HCT116 (cell line): ENCODE measurements around the gene ATN1. TPM values are rescaled to one million over a fixed set of nuclear protein-coding genes. Genes with fewer than 3 reads are reported as not detected.

Experiments
- ATAC-seq: fragments of 200-7000 bp; cut with Tn5 transposase; 2 replicates; pipeline ENCODE4 v1.9.1; 2020; ENCODE audit warnings: mild to moderate bottlenecking, moderate library complexity
- BruUV-seq: library from RNA; stranded (reverse); fragments of 400-500 nt; replicated peaks from 2 replicates; lab custom pipeline; 2021; lab: Mats Ljungman, UMichigan
- CTCF ChIA-PET: fragments of 300-600 bp; sonication (Branson Sonifier 250); formaldehyde crosslinking; loops from one replicate; lab custom pipeline; 2021; ENCODE audit warnings: antibody characterized with exemption; lab: Charles Lee
- POLR2A ChIA-PET: fragments of 300-600, 350-600 bp; sonication (Branson Sonifier 250); formaldehyde crosslinking; loops from one replicate; lab custom pipeline; 2021; ENCODE audit warnings: antibody characterized with exemption; lab: Charles Lee
- RAD21 ChIA-PET, 2 experiments: fragments of 300-600 bp; sonication (Branson Sonifier 250); formaldehyde crosslinking; loops; one replicate each; lab custom pipeline; 2023; ENCODE audit warnings: low total read pairs in 2 of 2; ENCODE audit not compliant: uncharacterized antibody in 2 of 2, unreplicated experiment in 2 of 2, low non-redundant PET in 1 of 2; lab: Charles Lee
- DNase-seq: peaks from one replicate; pipeline ENCODE4 v3.0.0-alpha.2; 2010; ENCODE audit warnings: low read depth, low spot score
- H2AFZ ChIP-seq: fragments of 200-600 bp; shearing (Covaris generic), sonication (generic); 2 replicates; pipeline ENCODE4 v1.6.1; 2017; ENCODE audit warnings: low read depth, mixed run types, mixed read lengths, antibody characterized with exemption, low read length; ENCODE audit not compliant: poor library complexity, severe bottlenecking
- H3K27ac ChIP-seq: 2 replicates; pipeline ENCODE4 v1.5.1; 2012; ENCODE audit warnings: low read depth, low read length
- H3K27me3 ChIP-seq: fragments of 200-600 bp; sonication (generic); 2 replicates; pipeline ENCODE4 v1.6.1; 2016; ENCODE audit warnings: mixed run types, low read length, mixed read lengths; ENCODE audit not compliant: insufficient read depth
- H3K36me3 ChIP-seq, 2 experiments: fragments of 200-500 bp in 1 of 2; fragments of 200-600 bp in 1 of 2; sonication (Bioruptor generic) in 1 of 2; sonication (generic) in 1 of 2; 2 replicates each; pipeline versions ENCODE4 v1.5.1 to v1.6.1; 2014 to 2016; ENCODE audit warnings: low read length in 2 of 2, inconsistent platforms in 1 of 2, mixed read lengths in 1 of 2, mixed run types in 1 of 2; ENCODE audit not compliant: insufficient read depth in 2 of 2, control insufficient read depth in 1 of 2
- H3K4me1 ChIP-seq, 2 experiments: fragments of 200-600 bp in 1 of 2; sonication (generic) in 1 of 2; 2 replicates each; pipeline versions ENCODE4 v1.5.1 to v1.6.1; 2012 to 2017; ENCODE audit warnings: low read length in 2 of 2, inconsistent platforms in 1 of 2, mild to moderate bottlenecking in 1 of 2, mixed read lengths in 1 of 2, mixed run types in 1 of 2, moderate library complexity in 1 of 2; ENCODE audit not compliant: insufficient read depth in 2 of 2, control insufficient read depth in 1 of 2
- H3K4me2 ChIP-seq: fragments of 200-600 bp; sonication (generic); 2 replicates; pipeline ENCODE4 v1.6.1; 2017; ENCODE audit warnings: mixed run types, low read length, mixed read lengths
- H3K4me3 ChIP-seq, 2 experiments: fragments of 200-600 bp in 1 of 2; sonication (generic) in 1 of 2; replicated peaks in 1 of 2; 2 replicates each; pipeline ENCODE4 v1.5.1; 2011 to 2016; ENCODE audit warnings: low read length in 2 of 2, control low read depth in 1 of 2, low read depth in 1 of 2, mild to moderate bottlenecking in 1 of 2, mixed read lengths in 1 of 2, mixed run types in 1 of 2
- H3K79me2 ChIP-seq: fragments of 200-600 bp; sonication (generic); 2 replicates; pipeline ENCODE4 v1.6.1; 2017; ENCODE audit warnings: mild to moderate bottlenecking, mixed run types, low read length, moderate library complexity, mixed read lengths; ENCODE audit not compliant: insufficient read depth
- H3K9ac ChIP-seq: fragments of 200-600 bp; sonication (generic); 2 replicates; pipeline ENCODE4 v1.6.1; 2016; ENCODE audit warnings: low read length, mixed read lengths
- H3K9me2 ChIP-seq: fragments of 200-600 bp; sonication (generic), shearing (Covaris generic); 2 replicates; pipeline ENCODE4 v1.6.1; 2017; ENCODE audit warnings: mixed run types, mild to moderate bottlenecking, moderate library complexity; ENCODE audit not compliant: insufficient read depth
- H3K9me3 ChIP-seq, 2 experiments: fragments of 200-500 bp in 1 of 2; fragments of 200-600 bp in 1 of 2; sonication (Bioruptor generic) in 1 of 2; sonication (generic) in 1 of 2; 2 replicates each; pipeline ENCODE4 v1.6.1; 2014 to 2017; ENCODE audit warnings: low read length in 2 of 2, mixed read lengths in 2 of 2, inconsistent platforms in 1 of 2, low read depth in 1 of 2, mild to moderate bottlenecking in 1 of 2, mixed run types in 1 of 2, moderate library complexity in 1 of 2; ENCODE audit not compliant: control insufficient read depth in 1 of 2, insufficient read depth in 1 of 2
- H4K20me1 ChIP-seq: fragments of 200-600 bp; sonication (generic), shearing (Covaris generic); 2 replicates; pipeline ENCODE4 v1.6.1; 2017; ENCODE audit warnings: mixed run types, mild to moderate bottlenecking, moderate library complexity; ENCODE audit not compliant: insufficient read depth
- CTCF ChIP-seq, 3 experiments: fragments of 200-600 bp in 1 of 3; sonication (generic) in 1 of 3; IDR thresholded peaks in 2 of 3; conservative IDR thresholded peaks in 1 of 3; 2 replicates each; pipeline ENCODE4 v1.5.1; 2012 to 2017; ENCODE audit warnings: low read depth in 2 of 3, low read length in 2 of 3, antibody characterized with exemption in 1 of 3, borderline replicate concordance in 1 of 3, control low read depth in 1 of 3, mild to moderate bottlenecking in 1 of 3, mixed read lengths in 1 of 3, mixed run types in 1 of 3, moderate library complexity in 1 of 3; ENCODE audit not compliant: insufficient read depth in 1 of 3
- EGR1 ChIP-seq: IDR thresholded peaks from 2 replicates; pipeline ENCODE4 v1.6.1; 2012; ENCODE audit warnings: low read depth
- FOSL1 ChIP-seq: IDR thresholded peaks from 2 replicates; pipeline ENCODE4 v1.6.1; 2012; ENCODE audit warnings: low read depth
- JUND ChIP-seq: IDR thresholded peaks from 2 replicates; pipeline ENCODE4 v1.6.1; 2012
- MAX ChIP-seq: IDR thresholded peaks from 2 replicates; pipeline ENCODE4 v1.6.1; 2012
- POLR2A ChIP-seq: IDR thresholded peaks from 2 replicates; pipeline ENCODE4 v1.7.0; 2011; ENCODE audit warnings: borderline replicate concordance; ENCODE audit not compliant: insufficient read depth, insufficient read length; ENCODE audit errors: extremely low read depth
- POLR2AphosphoS5 ChIP-seq: IDR thresholded peaks from 2 replicates; pipeline ENCODE4 v1.6.1; 2011; ENCODE audit warnings: mild to moderate bottlenecking, low read depth, low read length, moderate library complexity
- REST ChIP-seq: IDR thresholded peaks from 2 replicates; pipeline ENCODE4 v1.6.1; 2012; ENCODE audit warnings: low read depth
- SIN3A ChIP-seq: IDR thresholded peaks from 2 replicates; pipeline ENCODE4 v1.6.1; 2012; ENCODE audit warnings: low read depth
- SP1 ChIP-seq: IDR thresholded peaks from 2 replicates; pipeline ENCODE4 v1.6.1; 2012; ENCODE audit warnings: low read depth
- SRF ChIP-seq: IDR thresholded peaks from 2 replicates; pipeline ENCODE4 v1.6.1; 2012; ENCODE audit warnings: low read depth
- TCF7L2 ChIP-seq: IDR thresholded peaks from 2 replicates; pipeline ENCODE4 v1.7.0; 2011; ENCODE audit warnings: borderline replicate concordance, inconsistent platforms; ENCODE audit not compliant: insufficient read depth, insufficient read length; ENCODE audit errors: extremely low read depth
- YY1 ChIP-seq: IDR thresholded peaks from 2 replicates; pipeline ENCODE4 v1.6.1; 2011; ENCODE audit warnings: low read length, low read depth, moderate library complexity, mild to moderate bottlenecking; ENCODE audit not compliant: insufficient replicate concordance; ENCODE audit errors: extremely low read depth
- ZFX ChIP-seq: fragments of 450-650 bp; IDR thresholded peaks from 2 replicates; pipeline ENCODE4 v1.6.1; 2017
- intact Hi-C: fragments of 100-400 bp; cut with micrococcal nuclease; formaldehyde crosslinking; loops from 2 replicates; pipeline ENCODE4 v1.10.0; 2022
- total RNA-seq: library from RNA; stranded (reverse); gene quantifications from one replicate; pipeline ENCODE4 v1.2.1, GENCODE V29; 2021; ENCODE audit not compliant: unreplicated experiment

ATN1 gene
- total RNA-seq, 1 experiment from 2014 or later, result 104 TPM

- BruUV-seq, result no TSS peak
These were observed 18.2 kb upstream of the ATN1 start for GRCh38 chr12:6909421-6910145.

GRCh38 chr12:6912164-6912935 is 15.4 kb upstream of the ATN1 start:
- BruUV-seq, result no TSS peak
- ATAC-seq (no peak), DNase-seq (no peak)
- CTCF ChIA-PET, result no interaction called here
- H3K9ac ChIP-seq, result no peak overlapping the region
- peaks cover 13% of the 10 kb centered on the region; the same call in 1 of the 2 replicates for H3K79me2 ChIP-seq
- peaks cover 15 to 26% of the 10 kb centered on the region in 2 experiments for H3K4me1 ChIP-seq
- RAD21 ChIA-PET, result no interaction called here
- H3K9me3 ChIP-seq, result no peaks in the 10 kb centered on the region
- intact Hi-C loops, result no loop called here
- peaks cover 5 to 8% of the 10 kb centered on the region in 2 experiments for H3K36me3 ChIP-seq
- H3K4me3 ChIP-seq, result no peak overlapping the region
- H4K20me1 ChIP-seq, result no peaks in the 10 kb centered on the region
- POLR2A ChIA-PET, result interaction anchor here (0.7 to 1.2 kb wide), 2 partner anchors 26 to 31 kb away, joined by 3 read pairs; partner anchors contain the start of genes C12orf57 and RNU7-1
- no peak overlapping the region for H2AFZ ChIP-seq
- no peak overlapping the region for H3K27ac ChIP-seq
- H3K27me3 ChIP-seq, result no peaks in the 10 kb centered on the region
- H3K4me2 ChIP-seq, result no peak overlapping the region
- no peaks in the 10 kb centered on the region for H3K9me2 ChIP-seq
- TF ChIP-seq CTCF (IDR thresholded peaks at IDR 0.05 in 2 of 3, conservative IDR thresholded peaks at IDR 0.05 in 1 of 3; ENCODE audit: borderline replicate concordance in 1 of 3, insufficient read depth in 1 of 3, low read depth in 2 of 3, low read length in 2 of 3) (no peak), JUND (no peak), FOSL1 (no peak), POLR2A (no peak), YY1 (no peak), MAX (no peak), SP1 (no peak), EGR1 (no peak), SIN3A (no peak), REST (no peak)

More at GRCh38 chr12:6909421-6910145, 18.2 kb upstream of the ATN1 start:
- Histone ChIP-seq H3K9me3 (no peaks in the 10 kb centered on the region), H3K27me3 (no peaks in the 10 kb centered on the region), H3K9me2 (no peaks in the 10 kb centered on the region), H3K27ac (no peak overlapping the region), H3K36me3 (no peaks in the 10 kb centered on the region)
- DNase-seq, result no peak
- CTCF ChIA-PET, result no interaction called here
- TF ChIP-seq TCF7L2 (no peak), SRF (no peak), ZFX (no peak), SIN3A (no peak), SP1 (no peak), POLR2AphosphoS5 (no peak)
- TF ChIP-seq, all 23 proteins: peak for 0
- ChIA-PET RAD21 (no interaction called here), POLR2A (interaction anchor here (3.1 kb wide), 1 partner anchor 34 kb away, joined by 16 read pairs; the partner anchor contains the start of genes C12orf57 and RNU7-1)
- H3K4me2 ChIP-seq, result no peak overlapping the region
- H2AFZ ChIP-seq, result no peak overlapping the region
- no peak overlapping the region for H3K4me3 ChIP-seq
- H3K9ac ChIP-seq, result no peak overlapping the region
- H4K20me1 ChIP-seq, result no peaks in the 10 kb centered on the region
- intact Hi-C loops, result no loop called here
- H3K79me2 ChIP-seq, result no peaks in the 10 kb centered on the region
- H3K4me1 ChIP-seq, result peaks cover 8 to 20% of the 10 kb centered on the region in 2 experiments
- no peak for ATAC-seq
